MCF 10A (cell line): ENCODE data around the gene FAM53A. TPM values are rescaled to one million over a fixed set of nuclear protein-coding genes. Genes with fewer than 3 reads are reported as not detected.

Experiments
- BruUV-seq: library from RNA; stranded (reverse); fragments of 400-500 nt; replicated peaks from 2 replicates; lab custom pipeline; 2021; lab: Mats Ljungman, UMichigan
- CTCF ChIA-PET: fragments of 300-600 bp; sonication (Branson Sonifier 250); formaldehyde crosslinking; extraction: SDS; loops from one replicate; lab custom pipeline; 2021; ENCODE audit warnings: antibody characterized with exemption, inconsistent platforms; lab: Yijun Ruan, JAX
- POLR2A ChIA-PET: fragments of 300-600, 350-650 bp; sonication (Branson Sonifier 250); formaldehyde crosslinking; extraction: SDS; loops from one replicate; lab custom pipeline; 2020; ENCODE audit warnings: antibody characterized with exemption, inconsistent platforms; lab: Yijun Ruan, JAX
- DNase-seq: peaks from one replicate; pipeline ENCODE4 v3.0.0-alpha.2; 2018; ENCODE audit not compliant: unreplicated experiment
- H3K27ac Mint-ChIP-seq: one replicate; pipeline ENCODE4 v1.8.0; 2022; ENCODE audit warnings: mild to moderate bottlenecking, low read depth, mixed read lengths; ENCODE audit not compliant: unreplicated experiment
- H3K27me3 Mint-ChIP-seq: one replicate; pipeline ENCODE4 v1.8.0; 2022; ENCODE audit warnings: mixed read lengths; ENCODE audit not compliant: insufficient read depth, unreplicated experiment
- H3K36me3 Mint-ChIP-seq: one replicate; pipeline ENCODE4 v1.8.0; 2022; ENCODE audit warnings: mild to moderate bottlenecking, moderate library complexity, mixed read lengths; ENCODE audit not compliant: insufficient read depth, unreplicated experiment
- H3K4me1 Mint-ChIP-seq: one replicate; pipeline ENCODE4 v1.8.0; 2022; ENCODE audit warnings: mixed read lengths; ENCODE audit not compliant: insufficient read depth, unreplicated experiment
- H3K4me3 Mint-ChIP-seq: one replicate; pipeline ENCODE4 v1.8.0; 2022; ENCODE audit warnings: mild to moderate bottlenecking, moderate library complexity, mixed read lengths; ENCODE audit not compliant: unreplicated experiment
- H3K9me3 Mint-ChIP-seq: one replicate; pipeline ENCODE4 v1.8.0; 2022; ENCODE audit warnings: mixed read lengths; ENCODE audit not compliant: unreplicated experiment
- intact Hi-C: fragments of 100-400 bp; cut with micrococcal nuclease; formaldehyde crosslinking; loops from 2 replicates; pipeline ENCODE4 v1.14.1; 2022
- total RNA-seq: library from RNA; stranded (reverse); gene quantifications from 2 replicates; pipeline ENCODE4 v1.2.3, GENCODE V29; 2022
- TF ChIP-seq, protein P1 (sequence below): fragments of 200-600 bp; IDR thresholded peaks from one replicate; pipeline ENCODE4 v1.8.0; 2022; ENCODE audit warnings: antibody characterized with exemption, mild to moderate bottlenecking; ENCODE audit not compliant: unreplicated experiment

Gene FAM53A
- total RNA-seq, 1 experiment from 2014 or later, result 6.6 TPM

DNA sequence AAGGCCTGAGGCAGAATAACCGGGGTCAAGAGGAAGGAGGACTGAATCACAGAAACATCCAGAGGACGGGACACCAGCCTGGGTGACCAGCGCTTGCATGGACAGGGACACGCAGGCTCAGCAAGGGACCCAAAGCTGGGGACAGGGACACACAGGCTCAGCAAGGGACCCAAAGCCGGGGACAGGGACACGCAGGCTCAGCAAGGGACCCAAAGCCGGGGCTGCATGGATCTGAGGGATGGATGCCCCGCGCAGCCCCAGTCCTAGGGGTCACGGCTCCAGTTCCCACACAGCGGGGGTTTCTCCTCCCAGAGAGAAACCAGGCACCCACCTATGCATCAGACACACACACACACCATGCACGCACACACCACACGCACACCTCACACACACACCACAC, 32.5 kb downstream of the FAM53A start:
- intact Hi-C loops, result no loop called here
- CTCF ChIA-PET, result no interaction called here

GRCh38 chr4:1648962-1649361, 35.2 kb downstream of the FAM53A start:
- POLR2A ChIA-PET, result interaction anchor here (0.6 kb wide), 1 partner anchor 254 kb away, joined by 3 read pairs; no protein-coding TSS in a partner anchor
- peaks cover 7% of the 10 kb centered on the region for H3K4me1 Mint-ChIP-seq
- H3K4me3 Mint-ChIP-seq, result no peak overlapping the region
- TF ChIP-seq, protein P1, sequence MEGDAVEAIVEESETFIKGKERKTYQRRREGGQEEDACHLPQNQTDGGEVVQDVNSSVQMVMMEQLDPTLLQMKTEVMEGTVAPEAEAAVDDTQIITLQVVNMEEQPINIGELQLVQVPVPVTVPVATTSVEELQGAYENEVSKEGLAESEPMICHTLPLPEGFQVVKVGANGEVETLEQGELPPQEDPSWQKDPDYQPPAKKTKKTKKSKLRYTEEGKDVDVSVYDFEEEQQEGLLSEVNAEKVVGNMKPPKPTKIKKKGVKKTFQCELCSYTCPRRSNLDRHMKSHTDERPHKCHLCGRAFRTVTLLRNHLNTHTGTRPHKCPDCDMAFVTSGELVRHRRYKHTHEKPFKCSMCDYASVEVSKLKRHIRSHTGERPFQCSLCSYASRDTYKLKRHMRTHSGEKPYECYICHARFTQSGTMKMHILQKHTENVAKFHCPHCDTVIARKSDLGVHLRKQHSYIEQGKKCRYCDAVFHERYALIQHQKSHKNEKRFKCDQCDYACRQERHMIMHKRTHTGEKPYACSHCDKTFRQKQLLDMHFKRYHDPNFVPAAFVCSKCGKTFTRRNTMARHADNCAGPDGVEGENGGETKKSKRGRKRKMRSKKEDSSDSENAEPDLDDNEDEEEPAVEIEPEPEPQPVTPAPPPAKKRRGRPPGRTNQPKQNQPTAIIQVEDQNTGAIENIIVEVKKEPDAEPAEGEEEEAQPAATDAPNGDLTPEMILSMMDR, result no peak
- no peak overlapping the region for H3K27ac Mint-ChIP-seq
- peaks cover 6% of the 10 kb centered on the region for H3K36me3 Mint-ChIP-seq
- no TSS peak for BruUV-seq
- CTCF ChIA-PET, result interaction anchor here (0.9 kb wide), 1 partner anchor 45 kb away, joined by 3 read pairs; no protein-coding TSS in a partner anchor
- intact Hi-C loops, result no loop called here
- DNase-seq, result no peak
- H3K27me3 Mint-ChIP-seq, result no peaks in the 10 kb centered on the region
- H3K9me3 Mint-ChIP-seq, result no peaks in the 10 kb centered on the region

More for the DNA sequence above, 32.5 kb downstream of the FAM53A start:
- Mint-ChIP-seq H3K27ac (no peak overlapping the region), H3K36me3 (peaks cover 6% of the 10 kb centered on the region), H3K4me1 (no peaks in the 10 kb centered on the region), H3K4me3 (no peak overlapping the region), H3K9me3 (no peaks in the 10 kb centered on the region), H3K27me3 (no peaks in the 10 kb centered on the region)
- no TSS peak for BruUV-seq
- DNase-seq, result no peak
- TF ChIP-seq, protein P1, result no peak
- POLR2A ChIA-PET, result no interaction called here

GRCh38 chr4:1647432-1647831, 36.7 kb downstream of the FAM53A start:
- H3K27me3 Mint-ChIP-seq, result no peaks in the 10 kb centered on the region
- no peak for DNase-seq
- H3K4me1 Mint-ChIP-seq, result peaks cover 7% of the 10 kb centered on the region
- TF ChIP-seq, protein P1, result no peak
- H3K36me3 Mint-ChIP-seq, result peaks cover 6% of the 10 kb centered on the region
- CTCF ChIA-PET, result interaction anchor here (0.6 kb wide), 1 partner anchor 95 kb away, joined by 3 read pairs; no protein-coding TSS in a partner anchor
- no peak overlapping the region for H3K4me3 Mint-ChIP-seq
- no TSS peak for BruUV-seq
- H3K9me3 Mint-ChIP-seq, result no peaks in the 10 kb centered on the region
- POLR2A ChIA-PET, result no interaction called here
- intact Hi-C loops, result no loop called here
- H3K27ac Mint-ChIP-seq, result no peak overlapping the region

GRCh38 chr4:1646690-1647089, 37.4 kb downstream of the FAM53A start:
- Mint-ChIP-seq H3K27me3 (no peaks in the 10 kb centered on the region), H3K4me3 (no peak overlapping the region), H3K27ac (no peak overlapping the region), H3K9me3 (no peaks in the 10 kb centered on the region), H3K4me1 (peaks cover 7% of the 10 kb centered on the region), H3K36me3 (peaks cover 6% of the 10 kb centered on the region)
- intact Hi-C loops, result no loop called here
- no peak for DNase-seq
- POLR2A ChIA-PET, result interaction anchor here (0.5 kb wide), 1 partner anchor 291 kb away, joined by 4 read pairs; no protein-coding TSS in a partner anchor
- TF ChIP-seq, protein P1, result no peak
- BruUV-seq, result no TSS peak
- CTCF ChIA-PET, result interaction anchor here (0.6 to 1.0 kb wide), 3 partner anchors 17 to 235 kb away, joined by 3 to 4 read pairs (median 3); no protein-coding TSS in a partner anchor
